HG03135 (cell line): ENCODE measurements around the gene ITIH4.

Experiments used
- ATAC-seq: cut with Tn5 transposase; IDR thresholded peaks from one replicate; pipeline ENCODE4 v1.9.1; 2021; ENCODE audit warnings: mild to moderate bottlenecking, moderate library complexity; ENCODE audit not compliant: unreplicated experiment

Gene ITIH4

GRCh38 chr3:52805270-52806039 lies 25.0 kb downstream of the ITIH4 start:
- no peak for ATAC-seq

- ATAC-seq: no peak
These were observed 28.6 kb downstream of the ITIH4 start for GRCh38 chr3:52801839-52802238.

GRCh38 chr3:52800079-52800478 lies 30.4 kb downstream of the ITIH4 start:
- no peak for ATAC-seq

GRCh38 chr3:52798978-52799476 lies 31.4 kb downstream of the ITIH4 start:
- ATAC-seq: no peak

GRCh38 chr3:52798376-52798977 lies 32.0 kb downstream of the ITIH4 start:
- ATAC-seq: no peak

GRCh38 chr3:52796411-52796810 lies 34.1 kb downstream of the ITIH4 start:
- no peak for ATAC-seq

- ATAC-seq: no peak
These were observed 35.1 kb downstream of the ITIH4 start for GRCh38 chr3:52795298-52795900.

- no peak for ATAC-seq
These were observed 35.8 kb downstream of the ITIH4 start, which contains the start of gene ITIH3 for GRCh38 chr3:52794612-52795099. ITIH3 (plus strand) TSS chr3:52794796; CDS start chr3:52794804, 8 bp downstream.

GRCh38 chr3:52793702-52794611 lies 36.5 kb downstream of the ITIH4 start:
- no peak for ATAC-seq

GRCh38 chr3:52792961-52793695 lies 37.3 kb downstream of the ITIH4 start:
- no peak for ATAC-seq

GRCh38 chr3:52792413-52792812 lies 38.1 kb downstream of the ITIH4 start:
- no peak for ATAC-seq

- ATAC-seq: no peak
These were observed 38.5 kb downstream of the ITIH4 start for GRCh38 chr3:52791928-52792327.

- ATAC-seq: no peak
These were observed 39.1 kb downstream of the ITIH4 start for GRCh38 chr3:52791366-52791765.

GRCh38 chr3:52790741-52791140 lies 39.7 kb downstream of the ITIH4 start:
- ATAC-seq: no peak

- no peak for ATAC-seq
These were observed 40.1 kb downstream of the ITIH4 start for GRCh38 chr3:52790337-52790736.

GRCh38 chr3:52789746-52790040 lies 40.8 kb downstream of the ITIH4 start:
- no peak for ATAC-seq

- ATAC-seq: no peak
These were observed 41.4 kb downstream of the ITIH4 start for GRCh38 chr3:52788890-52789745.

GRCh38 chr3:52787672-52788625 lies 42.5 kb downstream of the ITIH4 start:
- ATAC-seq: no peak
